ENCODE data around the gene C3orf22.

C3orf22 gene

GRCh38 chr3:126577261-126577660, 18.5 kb upstream of the C3orf22 start:
- no peaks in the 10 kb centered on the region for H3K36me3 ChIP-seq (ENCODE audit: insufficient read depth, low read length)
- no peaks in the 10 kb centered on the region for H4K20me1 ChIP-seq (ENCODE audit: insufficient read depth, low read length)
- H2AFZ ChIP-seq (ENCODE audit: low read depth, low read length) = no peak overlapping the region
- H3K4me2 ChIP-seq (ENCODE audit: insufficient read depth, low read length) = no peak overlapping the region
- no peaks in the 10 kb centered on the region for H3K79me2 ChIP-seq (ENCODE audit: insufficient read depth, low read length)
- DNase-seq (no peak), ATAC-seq (ENCODE audit: insufficient read depth, low read depth) (no peak)
- TF ChIP-seq EZH2 (IDR thresholded peaks at IDR 0.05; ENCODE audit: borderline replicate concordance, low read depth, low read length, severe bottlenecking) (no peak), CTCF (IDR thresholded peaks at IDR 0.05; ENCODE audit: borderline replicate concordance, extremely low read depth, low read length, poor library complexity, severe bottlenecking) (no peak)
- no peak overlapping the region for H3K4me3 ChIP-seq (ENCODE audit: low read depth in 1 of 2, low read length in 2 of 2)
- no peaks in the 10 kb centered on the region for H3K4me1 ChIP-seq (ENCODE audit: insufficient read depth, low read length)
- no peaks in the 10 kb centered on the region for H3K9me3 ChIP-seq (ENCODE audit: insufficient read depth, low read length, severe bottlenecking)
- peaks cover 7% of the 10 kb centered on the region for H3K27me3 ChIP-seq (ENCODE audit: insufficient read depth, low read length, poor library complexity)
- no peak overlapping the region for H3K27ac ChIP-seq (ENCODE audit: low read length)
- H3K9ac ChIP-seq (ENCODE audit: low read depth, low read length) = no peak overlapping the region

GRCh38 chr3:126573492-126574117, 14.9 kb upstream of the C3orf22 start:
- Histone ChIP-seq H3K27ac (ENCODE audit: low read length) (no peak overlapping the region), H3K4me3 (ENCODE audit: low read depth in 1 of 2, low read length in 2 of 2) (no peak overlapping the region), H3K27me3 (ENCODE audit: insufficient read depth, low read length, poor library complexity) (no peaks in the 10 kb centered on the region), H3K4me2 (ENCODE audit: insufficient read depth, low read length) (no peak overlapping the region), H3K9ac (ENCODE audit: low read depth, low read length) (no peak overlapping the region), H4K20me1 (ENCODE audit: insufficient read depth, low read length) (no peaks in the 10 kb centered on the region), H3K9me3 (ENCODE audit: insufficient read depth, low read length, severe bottlenecking) (no peaks in the 10 kb centered on the region), H2AFZ (ENCODE audit: low read depth, low read length) (no peak overlapping the region), H3K4me1 (ENCODE audit: insufficient read depth, low read length) (no peaks in the 10 kb centered on the region), H3K79me2 (ENCODE audit: insufficient read depth, low read length) (no peaks in the 10 kb centered on the region), H3K36me3 (ENCODE audit: insufficient read depth, low read length) (no peaks in the 10 kb centered on the region)
- no peak for DNase-seq
- TF ChIP-seq EZH2 (IDR thresholded peaks at IDR 0.05; ENCODE audit: borderline replicate concordance, low read depth, low read length, severe bottlenecking) (no peak), CTCF (IDR thresholded peaks at IDR 0.05; ENCODE audit: borderline replicate concordance, extremely low read depth, low read length, poor library complexity, severe bottlenecking) (no peak)
- no peak for ATAC-seq (ENCODE audit: insufficient read depth, low read depth)

GRCh38 chr3:126571078-126571477, 12.3 kb upstream of the C3orf22 start:
- no peak for DNase-seq
- Histone ChIP-seq H3K27me3 (ENCODE audit: insufficient read depth, low read length, poor library complexity) (no peaks in the 10 kb centered on the region), H3K9me3 (ENCODE audit: insufficient read depth, low read length, severe bottlenecking) (no peaks in the 10 kb centered on the region), H4K20me1 (ENCODE audit: insufficient read depth, low read length) (no peaks in the 10 kb centered on the region), H3K27ac (ENCODE audit: low read length) (no peak overlapping the region), H2AFZ (ENCODE audit: low read depth, low read length) (no peak overlapping the region), H3K4me1 (ENCODE audit: insufficient read depth, low read length) (no peaks in the 10 kb centered on the region), H3K9ac (ENCODE audit: low read depth, low read length) (no peak overlapping the region), H3K4me3 (ENCODE audit: low read depth in 1 of 2, low read length in 2 of 2) (no peak overlapping the region), H3K79me2 (ENCODE audit: insufficient read depth, low read length) (no peaks in the 10 kb centered on the region), H3K4me2 (ENCODE audit: insufficient read depth, low read length) (no peak overlapping the region), H3K36me3 (ENCODE audit: insufficient read depth, low read length) (no peaks in the 10 kb centered on the region)
- ATAC-seq (ENCODE audit: insufficient read depth, low read depth) = no peak
- TF ChIP-seq EZH2 (IDR thresholded peaks at IDR 0.05; ENCODE audit: borderline replicate concordance, low read depth, low read length, severe bottlenecking) (no peak), CTCF (IDR thresholded peaks at IDR 0.05; ENCODE audit: borderline replicate concordance, extremely low read depth, low read length, poor library complexity, severe bottlenecking) (no peak)
